H9 (cell line): ENCODE data around the gene MRPS27. TPM values are rescaled to one million over a fixed set of nuclear protein-coding genes. Genes with fewer than 3 reads are reported as not detected.

Experiments used
- DNase-seq: peaks from one replicate; pipeline ENCODE4 v3.0.0-alpha.2; 2017
- H2AFZ ChIP-seq: one replicate; pipeline ENCODE4 v1.6.1; 2013; ENCODE audit warnings: mild to moderate bottlenecking, low read length, control low read depth, moderate library complexity
- H2AK5ac ChIP-seq: 2 replicates; pipeline ENCODE4 v1.6.1; 2013; ENCODE audit warnings: low read length, control low read depth, mixed read lengths; ENCODE audit not compliant: insufficient read length
- H2BK120ac ChIP-seq: one replicate; pipeline ENCODE4 v1.6.1; 2013; ENCODE audit warnings: low read depth, mild to moderate bottlenecking, low read length, control low read depth, inconsistent platforms; ENCODE audit not compliant: poor library complexity, severe bottlenecking
- H2BK12ac ChIP-seq: 2 replicates; pipeline ENCODE4 v1.6.1; 2013; ENCODE audit warnings: low read length, control low read depth, mixed read lengths, low read depth; ENCODE audit not compliant: insufficient read length
- H2BK15ac ChIP-seq: 2 replicates; pipeline ENCODE4 v1.6.1; 2013; ENCODE audit warnings: low read depth, low read length, control low read depth
- H2BK20ac ChIP-seq: one replicate; pipeline ENCODE4 v1.6.1; 2013; ENCODE audit warnings: low read depth, mild to moderate bottlenecking, low read length, control low read depth, inconsistent platforms; ENCODE audit not compliant: poor library complexity, severe bottlenecking
- H2BK5ac ChIP-seq: 2 replicates; pipeline ENCODE4 v1.6.1; 2013; ENCODE audit warnings: low read length, control low read depth, mixed read lengths; ENCODE audit not compliant: insufficient read length
- H3K14ac ChIP-seq: 2 replicates; pipeline ENCODE4 v1.6.1; 2013; ENCODE audit warnings: low read length, control low read depth; ENCODE audit not compliant: insufficient read depth
- H3K18ac ChIP-seq: 2 replicates; pipeline ENCODE4 v1.6.1; 2013; ENCODE audit warnings: low read depth, mild to moderate bottlenecking, mixed read lengths, low read length, control low read depth; ENCODE audit not compliant: insufficient read length
- H3K23ac ChIP-seq: 2 replicates; pipeline ENCODE4 v1.6.1; 2013; ENCODE audit warnings: low read length, control low read depth, mixed read lengths, low read depth; ENCODE audit not compliant: insufficient read length
- H3K23me2 ChIP-seq: 2 replicates; pipeline ENCODE4 v1.6.1; 2013; ENCODE audit warnings: low read depth, mild to moderate bottlenecking, mixed read lengths, low read length, control low read depth; ENCODE audit not compliant: insufficient read length, poor library complexity, severe bottlenecking
- H3K27ac ChIP-seq: 2 replicates; pipeline ENCODE4 v1.5.1; 2013; ENCODE audit warnings: low read length, control low read depth, mixed read lengths, low read depth; ENCODE audit not compliant: insufficient read length
- H3K27me3 ChIP-seq: 2 replicates; pipeline ENCODE4 v1.6.1; 2013; ENCODE audit warnings: low read length, control low read depth, inconsistent platforms; ENCODE audit not compliant: insufficient read depth
- H3K4ac ChIP-seq: 2 replicates; pipeline ENCODE4 v1.6.1; 2013; ENCODE audit warnings: low read depth, mild to moderate bottlenecking, control low read depth, inconsistent platforms, low read length, moderate library complexity
- H3K4me1 ChIP-seq: 2 replicates; pipeline ENCODE4 v1.6.1; 2013; ENCODE audit warnings: low read length, control low read depth, inconsistent platforms; ENCODE audit not compliant: insufficient read depth
- H3K4me2 ChIP-seq: 2 replicates; pipeline ENCODE4 v1.6.1; 2013; ENCODE audit warnings: low read length, control low read depth, mixed read lengths; ENCODE audit not compliant: insufficient read length, insufficient read depth
- H3K56ac ChIP-seq: 2 replicates; pipeline ENCODE4 v1.6.1; 2013; ENCODE audit warnings: low read depth, mild to moderate bottlenecking, mixed read lengths, low read length, control low read depth; ENCODE audit not compliant: insufficient read length
- H3K79me1 ChIP-seq: 2 replicates; pipeline ENCODE4 v1.6.1; 2013; ENCODE audit warnings: low read depth, mild to moderate bottlenecking, moderate library complexity, low read length, control low read depth, inconsistent platforms; ENCODE audit not compliant: insufficient read depth, poor library complexity, severe bottlenecking
- H3K79me2 ChIP-seq: 2 replicates; pipeline ENCODE4 v1.6.1; 2013; ENCODE audit warnings: low read length, control low read depth, inconsistent platforms; ENCODE audit not compliant: insufficient read depth
- H3K9ac ChIP-seq: 2 replicates; pipeline ENCODE4 v1.6.1; 2013; ENCODE audit warnings: low read length, control low read depth, mixed read lengths; ENCODE audit not compliant: insufficient read length; ENCODE audit errors: extremely low read depth
- H3K9me3 ChIP-seq: one replicate; pipeline ENCODE4 v1.6.1; 2013; ENCODE audit warnings: low read depth, low read length, inconsistent platforms; ENCODE audit not compliant: control insufficient read depth
- H3T11ph ChIP-seq: one replicate; pipeline ENCODE4 v1.6.1; 2013; ENCODE audit warnings: mild to moderate bottlenecking, low read length, control low read depth, inconsistent platforms
- H4K20me1 ChIP-seq: one replicate; pipeline ENCODE4 v1.6.1; 2013; ENCODE audit not compliant: control insufficient read depth, insufficient read length, insufficient read depth
- H4K5ac ChIP-seq: 2 replicates; pipeline ENCODE4 v1.6.1; 2013; ENCODE audit warnings: low read depth, mild to moderate bottlenecking, mixed read lengths, low read length, control low read depth; ENCODE audit not compliant: insufficient read length
- H4K8ac ChIP-seq: replicated peaks from 2 replicates; pipeline ENCODE4 v1.6.1; 2013; ENCODE audit warnings: low read length, control low read depth, mixed read lengths, low read depth; ENCODE audit not compliant: insufficient read length
- H4K91ac ChIP-seq: 2 replicates; pipeline ENCODE4 v1.6.1; 2013; ENCODE audit warnings: low read depth, mild to moderate bottlenecking, moderate library complexity, mixed read lengths, low read length, control low read depth; ENCODE audit not compliant: insufficient read length
- H3K27ac Mint-ChIP-seq, 3 experiments: 2 replicates in 2 of 3; 3 replicates in 1 of 3; pipeline ENCODE4 v1.8.0; 2020 to 2021; ENCODE audit warnings: mixed read lengths in 3 of 3, mild to moderate bottlenecking in 1 of 3, moderate library complexity in 1 of 3
- H3K27me3 Mint-ChIP-seq: 2 replicates; pipeline ENCODE4 v1.8.0; 2021; ENCODE audit warnings: low read depth, mild to moderate bottlenecking, moderate library complexity, mixed read lengths
- H3K36me3 Mint-ChIP-seq, 3 experiments: 2 replicates in 2 of 3; 3 replicates in 1 of 3; pipeline ENCODE4 v1.8.0; 2020 to 2021; ENCODE audit warnings: low read depth in 3 of 3, mixed read lengths in 3 of 3; ENCODE audit not compliant: insufficient read depth in 1 of 3
- H3K4me1 Mint-ChIP-seq, 2 experiments: 2 replicates each; pipeline ENCODE4 v1.8.0; 2020; ENCODE audit warnings: mixed read lengths in 2 of 2
- H3K4me3 Mint-ChIP-seq, 2 experiments: 2 replicates in 1 of 2; 3 replicates in 1 of 2; pipeline ENCODE4 v1.8.0; 2020 to 2021; ENCODE audit warnings: mild to moderate bottlenecking in 2 of 2, mixed read lengths in 2 of 2, moderate library complexity in 1 of 2
- H3K9me3 Mint-ChIP-seq, 2 experiments: 2 replicates in 1 of 2; 3 replicates in 1 of 2; pipeline ENCODE4 v1.8.0; 2020; ENCODE audit warnings: mild to moderate bottlenecking in 2 of 2, mixed read lengths in 2 of 2, moderate library complexity in 1 of 2
- WGBS: extraction: QIAGEN DNeasy Blood & Tissue Kit; methylation state at CpG from one replicate; pipeline ENCODE4 v1.1.7; 2013; ENCODE audit warnings: missing lambda C conversion rate, low lambda C conversion rate, mixed read lengths; ENCODE audit not compliant: insufficient read length; ENCODE audit errors: extremely low coverage; 5-methylcytosine and 5-hydroxymethylcytosine counted together
- total RNA-seq: library from RNA; stranded (reverse); gene quantifications from 2 replicates; pipeline ENCODE4 v1.2.1, GENCODE V29; 2021
- TF ChIP-seq, protein P1 (sequence below): fragments of 200-600 bp; sonication (generic); conservative IDR thresholded peaks from 3 replicates; pipeline ENCODE4 v1.8.0; 2021; ENCODE audit warnings: antibody characterized with exemption, mild to moderate bottlenecking

Gene MRPS27
- total RNA-seq, 1 experiment from 2014 or later = 83.3 TPM

DNA sequence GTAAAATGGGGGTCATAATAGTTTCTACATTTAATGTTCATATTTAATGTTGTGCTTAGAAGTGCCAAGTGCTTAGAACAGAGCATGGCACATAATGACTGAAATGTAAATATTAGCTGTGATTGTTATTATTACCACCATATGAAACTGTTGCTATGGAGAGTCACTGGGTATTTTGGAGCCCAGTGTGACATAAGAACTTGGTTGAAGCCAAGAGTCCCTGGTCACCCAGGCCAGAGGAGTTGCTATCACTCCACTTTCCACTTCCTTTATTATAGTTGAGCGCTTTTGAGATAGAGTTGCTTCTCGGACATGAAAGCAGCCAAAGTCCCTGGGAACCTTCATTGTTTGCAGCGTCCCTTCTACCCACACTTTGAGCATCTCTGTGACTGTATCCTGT, 135.6 kb downstream of the MRPS27 start:
- no peaks in the 10 kb centered on the region for H3K27me3 ChIP-seq
- no peak overlapping the region for H2BK20ac ChIP-seq
- Mint-ChIP-seq H3K27me3 (no peaks in the 10 kb centered on the region), H3K4me1 (peaks cover 27 to 34% of the 10 kb centered on the region in 2 experiments), H3K4me3 (no peak overlapping the region), H3K27ac (no peak overlapping the region), H3K9me3 (no peaks in the 10 kb centered on the region), H3K36me3 (peaks cover 26 to 56% (median 51%) of the 10 kb centered on the region in 3 experiments; a peak in 6 of 7 replicates)
- no peak overlapping the region for H3K56ac ChIP-seq
- H4K5ac ChIP-seq = no peak overlapping the region
- no peak overlapping the region for H3K4ac ChIP-seq
- no peak overlapping the region for H3T11ph ChIP-seq
- no peak overlapping the region for H3K23ac ChIP-seq
- no peak for DNase-seq
- H3K79me2 ChIP-seq = no peaks in the 10 kb centered on the region; the same call in 1 of the 2 replicates
- H3K9ac ChIP-seq = no peak overlapping the region
- no peaks in the 10 kb centered on the region for H3K79me1 ChIP-seq
- TF ChIP-seq, protein P1, sequence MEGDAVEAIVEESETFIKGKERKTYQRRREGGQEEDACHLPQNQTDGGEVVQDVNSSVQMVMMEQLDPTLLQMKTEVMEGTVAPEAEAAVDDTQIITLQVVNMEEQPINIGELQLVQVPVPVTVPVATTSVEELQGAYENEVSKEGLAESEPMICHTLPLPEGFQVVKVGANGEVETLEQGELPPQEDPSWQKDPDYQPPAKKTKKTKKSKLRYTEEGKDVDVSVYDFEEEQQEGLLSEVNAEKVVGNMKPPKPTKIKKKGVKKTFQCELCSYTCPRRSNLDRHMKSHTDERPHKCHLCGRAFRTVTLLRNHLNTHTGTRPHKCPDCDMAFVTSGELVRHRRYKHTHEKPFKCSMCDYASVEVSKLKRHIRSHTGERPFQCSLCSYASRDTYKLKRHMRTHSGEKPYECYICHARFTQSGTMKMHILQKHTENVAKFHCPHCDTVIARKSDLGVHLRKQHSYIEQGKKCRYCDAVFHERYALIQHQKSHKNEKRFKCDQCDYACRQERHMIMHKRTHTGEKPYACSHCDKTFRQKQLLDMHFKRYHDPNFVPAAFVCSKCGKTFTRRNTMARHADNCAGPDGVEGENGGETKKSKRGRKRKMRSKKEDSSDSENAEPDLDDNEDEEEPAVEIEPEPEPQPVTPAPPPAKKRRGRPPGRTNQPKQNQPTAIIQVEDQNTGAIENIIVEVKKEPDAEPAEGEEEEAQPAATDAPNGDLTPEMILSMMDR = no peak
- H3K4me2 ChIP-seq = no peak overlapping the region
- H2AFZ ChIP-seq = no peak overlapping the region
- no CpG with 5 or more reads among the region's 3 CpGs for WGBS
- no peak overlapping the region for H3K14ac ChIP-seq
- no peak overlapping the region for H3K18ac ChIP-seq
- H3K27ac ChIP-seq = no peak overlapping the region
- peaks cover 6% of the 10 kb centered on the region; the same call in 1 of the 2 replicates for H3K4me1 ChIP-seq
- no peaks in the 10 kb centered on the region for H3K23me2 ChIP-seq
- H2BK5ac ChIP-seq = no peak overlapping the region
- H2BK120ac ChIP-seq = no peak overlapping the region
- H2BK12ac ChIP-seq = no peak overlapping the region
- H2BK15ac ChIP-seq = no peak overlapping the region
- no peak overlapping the region for H2AK5ac ChIP-seq
- no peak overlapping the region for H4K91ac ChIP-seq
- H4K20me1 ChIP-seq = no peaks in the 10 kb centered on the region
- H4K8ac ChIP-seq = no peak overlapping the region
- H3K9me3 ChIP-seq = no peaks in the 10 kb centered on the region
